Fibroblast of lung (primary cell): ENCODE results near the gene BLOC1S1. TPM values are rescaled to one million over a fixed set of nuclear protein-coding genes. Genes with fewer than 3 reads are reported as not detected.

Experiments used
- DNase-seq, 2 donors: peaks; one replicate each; pipeline versions ENCODE4 v3.0.0 to v3.0.0-alpha.2; 2010; ENCODE audit warnings: low read depth in 2 of 2
- H2AFZ ChIP-seq: 2 replicates; pipeline ENCODE4 v1.5.1; 2012; ENCODE audit warnings: low read length, control low read depth, inconsistent platforms
- H3K27ac ChIP-seq: 2 replicates; pipeline ENCODE4 v1.5.1; 2011; ENCODE audit warnings: low read length, control low read depth; ENCODE audit not compliant: insufficient read depth
- H3K27me3 ChIP-seq: 2 replicates; pipeline ENCODE4 v1.5.1; 2011; ENCODE audit warnings: mild to moderate bottlenecking, low read length; ENCODE audit not compliant: control insufficient read depth, insufficient read depth
- H3K36me3 ChIP-seq: 2 replicates; pipeline ENCODE4 v1.5.1; 2011; ENCODE audit warnings: low read length; ENCODE audit not compliant: control insufficient read depth, insufficient read depth
- H3K4me1 ChIP-seq: 2 replicates; pipeline ENCODE4 v1.5.1; 2011; ENCODE audit warnings: low read length; ENCODE audit not compliant: control insufficient read depth, insufficient read depth; ENCODE audit errors: extremely low read depth
- H3K4me2 ChIP-seq: 2 replicates; pipeline ENCODE4 v1.5.1; 2011; ENCODE audit warnings: low read length, control low read depth; ENCODE audit not compliant: insufficient read depth; ENCODE audit errors: extremely low read depth
- H3K4me3 ChIP-seq, 4 experiments: fragments of 200-600 bp in 1 of 4; sonication (generic) in 1 of 4; replicated peaks in 1 of 4; 2 replicates each; pipeline ENCODE4 v1.5.1; 2011 to 2016; ENCODE audit warnings: low read length in 4 of 4, low read depth in 3 of 4, mild to moderate bottlenecking in 3 of 4, control low read depth in 2 of 4, inconsistent platforms in 1 of 4, mixed read lengths in 1 of 4; ENCODE audit not compliant: insufficient read depth in 1 of 4; ENCODE audit errors: control extremely low read depth in 1 of 4
- H3K79me2 ChIP-seq: 2 replicates; pipeline ENCODE4 v1.5.1; 2012; ENCODE audit warnings: mild to moderate bottlenecking, low read length, inconsistent platforms; ENCODE audit not compliant: control insufficient read depth, insufficient read depth
- H3K9ac ChIP-seq: 2 replicates; pipeline ENCODE4 v1.5.1; 2011; ENCODE audit warnings: mild to moderate bottlenecking, low read length, control low read depth; ENCODE audit not compliant: insufficient read depth
- H3K9me3 ChIP-seq: 2 replicates; pipeline ENCODE4 v1.5.1; 2012; ENCODE audit warnings: low read depth, low read length; ENCODE audit not compliant: control insufficient read depth, insufficient read depth
- H4K20me1 ChIP-seq: 2 replicates; pipeline ENCODE4 v1.5.1; 2011; ENCODE audit warnings: low read length; ENCODE audit not compliant: control insufficient read depth, insufficient read depth; ENCODE audit errors: extremely low read depth
- EZH2 ChIP-seq: IDR thresholded peaks from 2 replicates; pipeline ENCODE4 v1.5.1; 2012; ENCODE audit warnings: low read length, control low read depth, mild to moderate bottlenecking; ENCODE audit errors: missing control alignments
- polyA plus RNA-seq, 2 donors: library from polyadenylated mRNA; depleted of rRNA in 1 of 2; stranded (reverse) in 1 of 2; unstranded in 1 of 2; fragments of >200 nt; gene quantifications; 2 replicates each; pipeline ENCODE4 v1.2.1, GENCODE V29; 2011 to 2012; ENCODE audit warnings: missing spikeins in 1 of 2
- total RNA-seq: library from RNA; depleted of rRNA; stranded (reverse); fragments of >200 nt; gene quantifications from 2 replicates; pipeline ENCODE4 v1.2.1, GENCODE V29; 2014
- TF ChIP-seq, protein P1 (sequence below), 2 donors: IDR thresholded peaks in 1 of 2; conservative IDR thresholded peaks in 1 of 2; 1 replicate in 1 of 2; 2 replicates in 1 of 2; pipeline ENCODE4 v1.5.1; 2011 to 2012; ENCODE audit warnings: low read length in 2 of 2, control low read depth in 1 of 2, inconsistent platforms in 1 of 2, low read depth in 1 of 2, mild to moderate bottlenecking in 1 of 2

BLOC1S1 gene
- total and polyA plus RNA-seq, 2 donors (not counting 1 experiment from before 2014, with no cell fraction given): 103 to 163 TPM

DNA sequence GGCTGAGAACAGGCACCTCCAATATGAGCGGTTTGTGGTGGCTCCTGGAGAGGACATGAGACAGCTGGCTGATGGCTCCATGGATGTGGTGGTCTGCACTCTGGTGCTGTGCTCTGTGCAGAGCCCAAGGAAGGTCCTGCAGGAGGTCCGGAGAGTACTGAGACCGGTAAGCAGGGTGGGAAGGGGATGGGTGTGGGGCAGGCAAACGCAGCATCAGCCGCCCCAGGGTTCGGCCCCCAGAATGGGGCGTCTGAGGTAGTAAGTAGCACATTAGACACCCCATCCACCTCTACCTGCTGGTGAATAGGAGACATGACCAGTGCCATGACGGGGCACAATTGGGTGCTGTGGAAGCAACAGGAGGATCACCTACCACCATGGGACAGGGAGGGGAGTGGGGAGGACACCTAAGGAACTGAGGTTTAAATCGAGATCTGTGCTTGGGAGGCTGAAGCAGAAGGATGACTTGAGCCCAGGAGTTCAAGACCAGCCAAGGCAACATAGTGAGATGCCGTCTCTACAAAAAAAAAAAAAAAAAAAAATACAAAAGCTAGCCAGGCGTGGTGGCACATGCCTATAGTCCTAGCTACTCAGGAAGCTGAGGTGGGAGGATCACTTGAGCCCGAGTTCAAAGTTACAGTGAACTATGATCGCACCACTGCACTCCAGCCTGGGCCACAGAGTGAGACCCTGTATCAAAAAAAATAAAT is 33.6 kb upstream of the BLOC1S1 start:
- no peaks in the 10 kb centered on the region for H3K27me3 ChIP-seq
- H3K4me1 ChIP-seq: no peaks in the 10 kb centered on the region
- no peaks in the 10 kb centered on the region for H3K79me2 ChIP-seq
- no peak for DNase-seq
- H3K36me3 ChIP-seq: no peaks in the 10 kb centered on the region
- no peak overlapping the region for H3K4me3 ChIP-seq
- no peak overlapping the region for H3K9ac ChIP-seq
- H3K4me2 ChIP-seq: peak overlapping the region; percentile 84
- H2AFZ ChIP-seq: no peak overlapping the region
- no peaks in the 10 kb centered on the region for H3K9me3 ChIP-seq
- TF ChIP-seq EZH2: no peak
- TF ChIP-seq, protein P1, sequence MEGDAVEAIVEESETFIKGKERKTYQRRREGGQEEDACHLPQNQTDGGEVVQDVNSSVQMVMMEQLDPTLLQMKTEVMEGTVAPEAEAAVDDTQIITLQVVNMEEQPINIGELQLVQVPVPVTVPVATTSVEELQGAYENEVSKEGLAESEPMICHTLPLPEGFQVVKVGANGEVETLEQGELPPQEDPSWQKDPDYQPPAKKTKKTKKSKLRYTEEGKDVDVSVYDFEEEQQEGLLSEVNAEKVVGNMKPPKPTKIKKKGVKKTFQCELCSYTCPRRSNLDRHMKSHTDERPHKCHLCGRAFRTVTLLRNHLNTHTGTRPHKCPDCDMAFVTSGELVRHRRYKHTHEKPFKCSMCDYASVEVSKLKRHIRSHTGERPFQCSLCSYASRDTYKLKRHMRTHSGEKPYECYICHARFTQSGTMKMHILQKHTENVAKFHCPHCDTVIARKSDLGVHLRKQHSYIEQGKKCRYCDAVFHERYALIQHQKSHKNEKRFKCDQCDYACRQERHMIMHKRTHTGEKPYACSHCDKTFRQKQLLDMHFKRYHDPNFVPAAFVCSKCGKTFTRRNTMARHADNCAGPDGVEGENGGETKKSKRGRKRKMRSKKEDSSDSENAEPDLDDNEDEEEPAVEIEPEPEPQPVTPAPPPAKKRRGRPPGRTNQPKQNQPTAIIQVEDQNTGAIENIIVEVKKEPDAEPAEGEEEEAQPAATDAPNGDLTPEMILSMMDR (conservative IDR thresholded peaks at IDR 0.05 in 1 of 2, IDR thresholded peaks at IDR 0.05 in 1 of 2; ENCODE audit: low read depth in 1 of 2, low read length in 2 of 2): no peak
- no peak overlapping the region for H3K27ac ChIP-seq
- no peaks in the 10 kb centered on the region for H4K20me1 ChIP-seq

DNA sequence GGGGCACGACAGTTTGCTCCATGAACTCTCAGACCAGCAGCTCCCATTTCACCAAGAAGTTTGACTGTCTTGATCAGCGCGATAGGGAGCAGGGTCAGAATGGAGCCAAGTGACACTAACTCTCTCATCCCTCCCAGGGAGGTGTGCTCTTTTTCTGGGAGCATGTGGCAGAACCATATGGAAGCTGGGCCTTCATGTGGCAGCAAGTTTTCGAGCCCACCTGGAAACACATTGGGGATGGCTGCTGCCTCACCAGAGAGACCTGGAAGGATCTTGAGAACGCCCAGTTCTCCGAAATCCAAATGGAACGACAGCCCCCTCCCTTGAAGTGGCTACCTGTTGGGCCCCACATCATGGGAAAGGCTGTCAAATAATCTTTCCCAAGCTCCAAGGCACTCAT is 32.2 kb upstream of the BLOC1S1 start:
- Histone ChIP-seq H2AFZ (no peak overlapping the region), H3K36me3 (peaks cover 2% of the 10 kb centered on the region), H3K4me3 (no peak overlapping the region), H3K4me1 (no peaks in the 10 kb centered on the region), H3K27ac (no peak overlapping the region), H3K4me2 (no peak overlapping the region), H4K20me1 (no peaks in the 10 kb centered on the region), H3K27me3 (no peaks in the 10 kb centered on the region), H3K9me3 (no peaks in the 10 kb centered on the region), H3K79me2 (no peaks in the 10 kb centered on the region), H3K9ac (no peak overlapping the region)
- no peak for TF ChIP-seq EZH2
- TF ChIP-seq, protein P1 (conservative IDR thresholded peaks at IDR 0.05 in 1 of 2, IDR thresholded peaks at IDR 0.05 in 1 of 2; ENCODE audit: low read depth in 1 of 2, low read length in 2 of 2): no peak
- no peak for DNase-seq

DNA sequence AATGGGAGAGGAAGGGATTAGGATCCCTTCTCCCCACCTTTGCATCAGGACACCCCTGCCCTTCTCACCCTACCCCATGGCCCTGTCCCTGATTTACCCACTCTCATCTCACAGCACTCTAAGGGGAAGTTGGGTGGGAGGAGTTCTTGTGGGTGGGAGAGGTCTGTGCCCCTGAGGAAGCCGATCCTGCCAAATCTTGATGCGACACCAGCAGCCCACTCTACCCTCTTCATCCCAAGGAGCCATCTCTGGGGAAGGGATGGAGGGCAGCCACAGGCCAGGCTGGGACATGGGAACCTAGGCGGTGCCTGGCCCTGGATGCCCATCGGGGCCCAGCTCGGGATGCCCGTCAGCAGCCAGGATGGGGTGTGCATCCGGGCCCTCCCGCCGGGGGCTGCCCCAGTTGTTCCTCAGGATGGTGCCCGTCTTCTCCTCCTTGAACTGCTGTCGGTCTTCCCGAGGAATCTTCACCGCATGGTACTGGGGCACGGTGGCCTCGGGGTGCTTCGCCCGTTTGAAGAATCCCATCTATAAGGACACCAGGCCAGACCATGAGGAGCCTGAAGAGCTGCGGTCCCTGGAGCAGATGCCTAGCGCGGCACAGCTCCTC is 31.0 kb upstream of the BLOC1S1 start:
- no peak overlapping the region for H3K27ac ChIP-seq

More for the DNA sequence above, 31.0 kb upstream of the BLOC1S1 start:
- H3K4me1 ChIP-seq: no peaks in the 10 kb centered on the region
- no peak overlapping the region for H3K4me2 ChIP-seq
- no peaks in the 10 kb centered on the region for H3K27me3 ChIP-seq
- peaks cover 2% of the 10 kb centered on the region for H3K36me3 ChIP-seq
- H2AFZ ChIP-seq: no peak overlapping the region
- no peaks in the 10 kb centered on the region for H3K79me2 ChIP-seq
- H3K9me3 ChIP-seq: no peaks in the 10 kb centered on the region
- no peak overlapping the region for H3K9ac ChIP-seq
- TF ChIP-seq EZH2: no peak
- TF ChIP-seq, protein P1 (conservative IDR thresholded peaks at IDR 0.05 in 1 of 2, IDR thresholded peaks at IDR 0.05 in 1 of 2; ENCODE audit: low read depth in 1 of 2, low read length in 2 of 2): no peak
- H4K20me1 ChIP-seq: no peaks in the 10 kb centered on the region
- no peak for DNase-seq
- H3K4me3 ChIP-seq: no peak overlapping the region
